Bone marrow (tissue), 2 donors: Measurements from ENCODE around the gene THEM5.
"Not testable (repeated sequence)": the region's sequence is repeated elsewhere in the genome, so short reads cannot be mapped to it uniquely, and the experiment has no call there.

Source experiments
- DNase-seq, 2 donors: peaks; one replicate each; lab custom pipeline; 2025; lab: John Stamatoyannopoulos, UW

The THEM5 gene

GRCh38 chr1:151867765-151868411 is 14.4 kb upstream of the THEM5 start:
- DNase-seq: peak in 1 of 2 donors; percentile 32

GRCh38 chr1:151867321-151867720 is 13.8 kb upstream of the THEM5 start:
- no peak for DNase-seq

DNA sequence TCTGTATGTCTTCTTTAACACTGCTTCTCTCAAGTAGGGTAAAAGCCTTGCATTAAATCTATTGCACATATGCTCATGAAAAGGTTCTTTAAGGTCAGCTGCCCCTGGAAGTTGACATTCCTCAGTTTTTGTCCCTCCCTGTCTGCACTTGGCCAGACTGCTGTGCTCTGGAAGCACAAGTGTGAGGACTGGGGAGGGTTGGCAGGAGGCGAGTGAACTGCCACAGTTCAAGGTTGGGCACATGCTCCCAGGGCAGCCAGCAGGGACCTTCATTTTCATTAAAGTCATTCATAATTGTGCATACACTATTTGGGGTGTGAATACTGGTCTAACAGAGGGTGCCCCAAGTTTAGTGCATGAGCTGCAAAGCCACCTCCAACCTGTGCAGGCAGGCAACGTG is 10.9 kb upstream of the THEM5 start:
- no peak for DNase-seq

DNA sequence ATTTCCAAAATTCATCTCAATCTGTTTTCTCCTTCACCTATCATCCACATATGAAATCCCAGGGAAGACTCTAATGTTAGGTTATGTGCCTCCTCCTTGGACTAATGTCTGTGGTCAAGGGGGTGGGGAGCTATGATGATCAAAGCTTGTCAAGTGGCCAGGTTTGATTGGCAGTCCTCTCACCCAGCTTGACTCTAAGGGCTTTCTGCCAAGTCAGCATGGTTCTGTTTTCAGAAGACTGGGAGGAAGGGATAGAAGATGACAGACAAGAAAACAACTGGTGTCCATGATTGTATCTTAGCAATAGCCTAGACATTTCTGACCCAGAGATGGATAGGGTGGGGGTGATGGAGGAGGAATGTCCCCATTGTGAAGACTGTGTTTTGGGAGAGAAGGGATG is 9.1 kb upstream of the THEM5 start:
- DNase-seq: no peak

DNA sequence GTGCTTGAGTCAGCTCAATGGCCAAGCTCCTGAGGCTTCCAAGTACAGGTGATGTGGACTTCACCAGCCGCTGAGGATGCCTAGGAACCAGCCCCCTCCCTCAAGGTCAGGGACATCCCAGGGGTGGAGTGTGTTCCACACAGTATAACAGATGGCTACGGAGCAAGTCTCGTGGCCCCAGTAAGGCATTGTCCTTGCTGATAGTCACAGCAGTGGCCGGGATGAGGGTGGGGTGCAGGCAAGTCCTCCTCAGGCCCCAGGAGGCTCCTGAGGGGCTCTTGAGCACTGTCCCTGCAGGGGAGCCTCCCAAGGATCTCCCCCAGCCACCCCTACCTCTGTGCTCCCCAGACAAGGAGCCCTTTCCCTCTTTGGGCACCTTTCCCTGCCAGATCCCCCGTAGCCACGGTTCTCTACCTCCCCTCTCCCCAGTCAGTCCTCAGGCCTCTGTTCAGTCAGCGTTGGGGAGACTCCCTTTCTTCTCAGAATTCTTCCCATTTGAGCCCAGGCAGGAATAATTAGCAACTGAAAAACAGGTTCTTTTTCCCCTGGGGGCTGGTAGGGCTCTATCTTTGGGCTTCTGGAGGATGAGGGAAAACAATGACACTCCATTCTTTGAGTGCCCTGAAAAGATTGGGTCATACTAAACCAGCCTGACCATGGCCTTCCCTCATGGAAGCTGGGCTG is 7.1 kb upstream of the THEM5 start:
- DNase-seq: no peak

GRCh38 chr1:151859891-151860293 is 6.4 kb upstream of the THEM5 start:
- no peak for DNase-seq

GRCh38 chr1:151858886-151859665 is 5.6 kb upstream of the THEM5 start:
- DNase-seq: no peak

- no peak for DNase-seq
These were observed 4.7 kb upstream of the THEM5 start for GRCh38 chr1:151858030-151858746.

DNA sequence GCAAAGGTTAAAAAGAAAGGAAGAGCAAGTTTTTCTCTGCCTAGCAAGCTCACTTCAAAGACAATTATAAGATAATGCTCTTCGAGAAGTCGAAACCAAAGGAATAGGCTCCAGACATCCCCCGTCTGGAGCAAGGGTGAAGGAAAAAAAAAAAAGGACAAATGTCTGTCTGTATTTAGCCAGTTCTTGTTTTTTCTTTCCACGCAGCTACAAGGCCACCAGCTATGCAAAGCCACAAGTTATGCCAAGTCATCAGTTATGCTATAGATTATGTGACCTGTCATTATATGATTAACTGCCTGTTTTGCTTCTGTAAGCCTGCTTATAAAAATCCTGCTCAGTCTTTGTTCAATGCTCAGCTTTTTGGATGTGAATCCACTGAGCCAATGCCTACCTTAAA is 2.4 kb upstream of the THEM5 start:
- no peak for DNase-seq

- DNase-seq: not testable (repeated sequence)
These were observed 2.0 kb upstream of the THEM5 start for GRCh38 chr1:151855516-151855915.

GRCh38 chr1:151854658-151855057 is 1.1 kb upstream of the THEM5 start:
- DNase-seq: no peak

GRCh38 chr1:151852733-151853132 is 779 bp downstream of the THEM5 start:
- no peak for DNase-seq

GRCh38 chr1:151851886-151852285 is 1.6 kb downstream of the THEM5 start:
- DNase-seq: no peak

DNA sequence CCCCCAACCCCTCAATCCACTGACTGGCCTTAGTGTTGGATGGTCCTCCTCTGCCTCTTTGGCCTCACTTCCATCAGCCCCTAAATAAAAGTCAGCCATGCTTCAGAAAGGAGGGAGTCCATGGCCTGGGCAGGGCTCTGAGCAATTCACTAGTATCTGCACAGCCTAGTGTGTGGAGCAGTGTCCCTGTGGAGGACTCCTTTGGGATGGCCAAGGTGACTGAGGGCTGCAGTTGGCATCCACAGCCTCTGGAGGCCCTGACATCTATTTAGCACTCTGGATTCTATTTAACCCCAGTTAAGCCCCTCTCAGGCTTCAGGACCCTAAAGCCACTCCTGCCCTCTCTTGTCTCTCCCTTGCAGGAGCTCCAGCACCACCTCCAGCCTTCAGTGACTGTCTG is 3.6 kb downstream of the THEM5 start:
- DNase-seq: no peak

GRCh38 chr1:151849126-151849525 is 4.4 kb downstream of the THEM5 start:
- no peak for DNase-seq

DNA sequence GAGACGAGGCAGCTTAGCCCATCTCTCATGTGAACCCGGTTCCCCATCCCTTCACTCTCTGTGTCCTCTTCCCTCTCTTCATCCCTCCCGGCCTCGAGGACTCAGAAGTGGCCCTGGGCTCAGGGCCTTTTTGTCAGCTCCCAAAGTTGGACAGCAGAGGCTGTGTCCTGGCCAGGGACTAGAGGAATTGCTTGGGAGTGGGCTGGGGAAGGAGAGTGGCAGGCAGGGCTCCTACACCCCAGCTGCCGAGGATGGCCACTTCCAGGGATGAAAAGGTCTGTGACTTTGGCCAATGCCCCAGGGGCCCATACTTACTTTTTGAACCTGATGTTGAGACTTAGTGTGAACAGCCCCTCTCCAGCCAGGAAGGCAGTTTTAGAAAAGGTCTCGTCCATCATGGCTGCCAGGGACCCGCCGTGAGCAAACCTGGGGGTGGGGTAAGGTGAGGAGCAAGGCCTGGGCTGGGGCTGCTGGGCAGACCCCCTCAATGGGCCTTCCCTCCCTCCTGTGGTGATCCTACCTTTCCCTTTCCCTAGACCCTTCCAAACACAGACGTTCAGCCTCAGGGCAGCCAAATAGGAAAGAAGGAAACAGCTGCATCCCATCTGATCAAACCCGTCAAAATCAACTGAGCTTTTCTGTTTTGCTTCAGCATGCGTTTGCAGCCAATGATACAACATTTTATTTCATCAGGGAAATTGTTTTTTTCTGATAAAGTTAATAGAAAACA is 5.5 kb downstream of the THEM5 start:
- DNase-seq: no peak

- DNase-seq: no peak
These were observed 6.8 kb downstream of the THEM5 start for GRCh38 chr1:151846686-151847237.

DNA sequence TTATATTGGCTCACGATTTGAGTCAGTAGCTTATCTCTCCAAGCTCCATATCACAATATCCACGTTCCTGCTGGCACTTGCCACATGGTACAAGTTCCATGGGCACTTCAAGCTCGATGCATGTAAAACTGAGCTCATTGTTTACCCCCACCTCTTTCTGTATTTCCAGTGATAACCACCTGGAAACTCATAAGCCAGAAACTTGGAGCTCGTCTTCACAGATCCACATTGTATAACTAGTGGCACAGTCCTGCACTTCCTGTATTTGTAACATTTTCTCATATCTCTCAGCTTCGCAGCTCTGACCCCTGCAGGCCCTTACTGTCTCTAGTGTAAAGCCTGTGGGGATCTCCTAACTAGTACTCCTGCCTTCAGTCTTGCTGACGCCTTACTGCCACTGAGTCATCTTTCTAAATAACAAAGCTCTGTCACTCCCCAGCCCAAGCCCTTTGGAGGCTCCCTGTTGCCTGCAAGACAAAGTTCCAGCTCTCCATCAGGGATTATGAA is 7.4 kb downstream of the THEM5 start:
- no peak for DNase-seq

DNA sequence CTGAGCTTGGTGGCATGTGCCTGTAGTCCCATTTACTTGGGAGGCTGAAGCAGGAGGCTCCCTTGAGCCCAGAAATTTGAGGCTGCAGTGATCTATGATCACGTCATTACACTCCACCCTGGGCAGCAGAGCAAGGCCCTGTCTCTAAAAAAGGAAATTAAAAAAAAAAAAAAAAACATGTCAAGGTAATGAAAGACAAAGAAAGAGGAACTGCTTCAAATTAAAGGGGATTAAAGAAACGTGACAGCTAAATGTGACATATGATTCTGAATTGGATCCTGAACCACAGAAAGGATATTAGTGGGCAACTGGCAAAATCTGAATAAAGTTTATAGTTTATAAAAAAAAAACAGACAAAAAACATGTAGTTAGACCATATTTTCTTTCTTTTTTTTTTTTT is 10.1 kb downstream of the THEM5 start:
- no peak for DNase-seq

DNA sequence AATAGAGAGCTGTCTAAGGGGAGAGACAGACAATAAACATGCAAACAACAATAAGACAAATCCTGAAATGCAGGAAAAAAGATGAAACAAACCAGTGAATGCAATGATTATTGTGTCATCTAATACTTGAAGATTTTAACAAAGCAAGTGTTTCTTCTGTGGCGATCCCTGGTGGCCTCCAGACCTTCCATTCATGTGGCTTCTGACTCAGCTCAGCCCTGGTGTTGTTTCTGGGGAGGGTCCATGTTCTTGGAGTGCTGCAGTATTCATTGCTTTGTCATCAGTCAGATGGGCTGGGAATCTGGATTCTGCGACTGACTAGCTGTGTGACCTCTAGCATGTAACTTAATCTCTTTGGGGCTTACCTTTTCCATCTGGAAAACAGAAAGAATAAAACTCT is 12.4 kb downstream of the THEM5 start:
- DNase-seq: no peak

GRCh38 chr1:151840421-151840820 is 13.1 kb downstream of the THEM5 start:
- DNase-seq: no peak
